ENCODE measurements around the gene POLR2F. TPM values are rescaled to one million over a fixed set of nuclear protein-coding genes. Genes with fewer than 3 reads are reported as not detected.

Gene POLR2F
- total RNA-seq, 4 donors from 2014 or later, result 57.3 to 73.9 (median 61.6) TPM

GRCh38 chr22:37917874-37918548, 35.5 kb upstream of the POLR2F start:
- DNase-seq (ENCODE audit: low spot score), result no peak
- no peak for TF ChIP-seq CTCF (IDR thresholded peaks at IDR 0.05)
- no peak for ATAC-seq (ENCODE audit: low FRiP score)

GRCh38 chr22:37918580-37919270, 34.8 kb upstream of the POLR2F start:
- no peak for TF ChIP-seq CTCF (IDR thresholded peaks at IDR 0.05)
- ATAC-seq (ENCODE audit: low FRiP score), result no peak

GRCh38 chr22:37920126-37920525, 33.4 kb upstream of the POLR2F start:
- DNase-seq (ENCODE audit: low spot score) (no peak), ATAC-seq (ENCODE audit: low FRiP score) (no peak)

More at GRCh38 chr22:37918580-37919270, 34.8 kb upstream of the POLR2F start:
- DNase-seq (ENCODE audit: low spot score), result no peak

GRCh38 chr22:37922191-37922590, 31.3 kb upstream of the POLR2F start:
- DNase-seq (ENCODE audit: low spot score), result no peak
- no peak for ATAC-seq (ENCODE audit: low FRiP score)
- no peak for TF ChIP-seq CTCF (IDR thresholded peaks at IDR 0.05)

More at GRCh38 chr22:37920126-37920525, 33.4 kb upstream of the POLR2F start:
- no peak for TF ChIP-seq CTCF (IDR thresholded peaks at IDR 0.05)

- ATAC-seq (ENCODE audit: low FRiP score) (no peak), DNase-seq (ENCODE audit: low spot score) (no peak)
- no peak for TF ChIP-seq CTCF (IDR thresholded peaks at IDR 0.05)
Observed at GRCh38 chr22:37923927-37924326, 29.6 kb upstream of the POLR2F start.

- no peak for TF ChIP-seq CTCF (IDR thresholded peaks at IDR 0.05)
- no peak for DNase-seq (ENCODE audit: low spot score)
- no peak for ATAC-seq (ENCODE audit: low FRiP score)
Observed at GRCh38 chr22:37924386-37925065, 29.0 kb upstream of the POLR2F start.

Measured in omental fat pad (tissue), 4 donors.